IPS-18c (cell line): Measurements from ENCODE around the gene KSR2.

Experiments used
- H3K4me3 ChIP-seq: 2 replicates; pipeline ENCODE4 v1.7.0; 2013; ENCODE audit warnings: low read depth, mild to moderate bottlenecking, low read length, moderate library complexity; ENCODE audit not compliant: insufficient read depth
- H3K9me3 ChIP-seq: one replicate; pipeline ENCODE4 v1.6.1; 2013; ENCODE audit warnings: mild to moderate bottlenecking, low read length, moderate library complexity; ENCODE audit not compliant: control insufficient read depth, insufficient read depth

KSR2 gene

DNA sequence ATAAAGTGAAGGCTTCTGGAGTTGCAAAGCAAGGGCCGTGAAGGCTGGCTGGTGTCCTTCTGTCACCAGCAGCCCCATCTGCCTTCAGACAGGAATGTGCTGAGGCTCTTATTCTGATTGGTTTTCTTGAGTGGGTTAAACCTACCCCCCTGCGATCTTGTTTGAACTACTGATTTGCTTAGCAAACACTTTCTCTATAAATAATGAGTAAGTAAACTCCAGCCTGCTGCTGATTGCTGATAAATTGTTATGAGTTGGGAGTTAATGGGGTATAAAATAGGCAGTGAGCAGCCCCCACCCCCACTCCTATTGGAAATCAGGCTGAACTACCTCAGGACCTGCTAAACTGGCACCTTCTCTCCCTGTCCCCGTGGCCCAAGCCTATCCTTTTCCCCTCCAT is 461.2 kb downstream of the KSR2 start:
- no peak overlapping the region for H3K4me3 ChIP-seq
- H3K9me3 ChIP-seq, result no peaks in the 10 kb centered on the region

DNA sequence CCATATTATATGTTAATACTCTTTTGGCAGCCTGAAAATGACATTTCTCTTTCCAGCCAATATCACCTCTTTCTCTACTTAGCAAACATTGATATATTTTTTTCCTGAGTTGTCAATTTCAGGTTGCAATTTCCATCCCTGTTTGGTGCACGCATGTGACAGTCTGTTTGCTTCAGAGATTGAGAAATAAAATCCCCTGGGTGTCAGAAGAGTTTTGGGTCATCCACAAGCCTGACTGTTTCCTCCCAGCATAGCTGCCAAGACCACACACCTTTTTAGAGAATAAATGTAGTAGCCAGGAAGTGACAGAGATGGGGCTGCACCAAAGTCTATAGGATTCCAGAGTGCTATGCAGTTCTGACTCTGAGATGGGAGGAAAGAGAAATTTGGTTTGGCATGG is 462.5 kb downstream of the KSR2 start:
- Histone ChIP-seq H3K9me3 (no peaks in the 10 kb centered on the region), H3K4me3 (no peak overlapping the region)

DNA sequence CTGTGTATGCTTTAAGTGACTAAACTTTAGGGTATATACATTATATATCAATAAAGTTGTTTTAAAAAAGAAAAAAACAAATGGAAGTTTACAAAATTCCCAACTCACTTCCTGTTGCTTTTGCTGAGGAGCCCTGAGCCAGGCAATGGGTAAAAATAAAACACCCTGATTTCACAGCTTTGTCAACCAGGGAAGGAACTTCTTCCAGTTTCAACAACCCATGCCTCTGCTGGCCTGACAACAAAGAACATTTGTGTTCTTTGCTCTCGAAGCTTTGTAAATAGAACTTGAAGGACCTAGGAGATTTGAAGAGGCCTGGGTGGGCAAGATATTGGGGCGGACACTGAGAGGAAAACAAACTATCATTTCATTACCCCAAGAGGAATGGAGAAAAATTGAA is 466.2 kb downstream of the KSR2 start:
- H3K9me3 ChIP-seq, result no peaks in the 10 kb centered on the region
- H3K4me3 ChIP-seq, result no peak overlapping the region

DNA sequence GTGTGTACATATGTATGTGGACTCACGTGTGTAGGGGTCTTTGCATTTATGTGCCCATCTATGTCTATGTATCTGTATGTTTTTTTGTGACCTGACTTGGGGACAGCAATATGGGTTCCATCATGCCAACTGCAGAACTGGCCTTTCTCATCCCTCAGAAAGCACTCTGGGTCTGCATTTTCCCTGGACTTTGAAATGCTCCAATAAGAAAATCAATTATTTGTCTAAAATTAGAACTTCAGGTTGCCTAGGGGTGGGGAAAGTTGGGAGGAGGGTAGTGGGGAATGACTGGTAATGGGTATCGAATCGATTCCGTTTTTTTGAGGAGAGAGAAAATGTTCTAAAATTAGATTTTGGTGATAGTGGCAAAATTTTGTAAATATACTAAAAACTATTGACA is 466.6 kb downstream of the KSR2 start:
- Histone ChIP-seq H3K9me3 (no peaks in the 10 kb centered on the region), H3K4me3 (no peak overlapping the region)

DNA sequence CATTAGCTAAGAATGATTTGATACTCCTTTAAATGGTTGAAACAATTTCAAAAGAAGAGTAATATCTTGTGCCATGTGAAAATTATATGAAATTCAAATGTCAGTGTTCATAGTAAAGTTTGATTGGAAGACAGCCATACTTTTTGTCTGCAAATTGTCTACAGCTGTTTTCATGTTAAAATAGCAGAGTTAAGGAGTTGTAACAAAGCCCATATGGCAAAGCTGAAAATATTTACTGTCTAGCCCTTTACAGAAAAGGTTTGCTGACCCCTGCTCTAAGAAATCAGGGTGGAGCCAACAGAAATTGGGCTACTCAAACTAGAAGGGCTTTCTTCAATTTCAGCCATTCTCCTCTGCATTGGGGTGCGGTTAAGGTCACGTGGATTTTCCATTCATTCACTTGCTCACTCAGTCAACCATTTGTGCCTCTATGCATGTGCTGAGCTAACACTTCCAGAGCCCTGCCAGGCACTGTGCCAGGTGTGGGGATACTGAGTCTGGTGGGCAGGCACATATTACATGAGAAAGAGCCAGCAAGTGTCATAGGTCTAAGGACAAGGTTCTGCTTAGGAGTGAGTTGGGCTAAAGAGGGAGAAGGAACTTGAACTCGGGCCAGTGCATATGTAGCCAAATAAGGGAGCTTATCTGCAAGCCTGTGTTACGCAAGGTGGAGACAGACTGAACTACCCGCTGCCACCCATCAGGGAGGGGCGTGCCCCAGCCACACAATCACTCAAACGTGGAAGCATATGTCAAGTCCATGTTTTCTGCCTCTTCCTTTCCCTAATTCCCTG is 467.5 kb downstream of the KSR2 start:
- H3K4me3 ChIP-seq, result no peak overlapping the region
- H3K9me3 ChIP-seq, result no peaks in the 10 kb centered on the region

DNA sequence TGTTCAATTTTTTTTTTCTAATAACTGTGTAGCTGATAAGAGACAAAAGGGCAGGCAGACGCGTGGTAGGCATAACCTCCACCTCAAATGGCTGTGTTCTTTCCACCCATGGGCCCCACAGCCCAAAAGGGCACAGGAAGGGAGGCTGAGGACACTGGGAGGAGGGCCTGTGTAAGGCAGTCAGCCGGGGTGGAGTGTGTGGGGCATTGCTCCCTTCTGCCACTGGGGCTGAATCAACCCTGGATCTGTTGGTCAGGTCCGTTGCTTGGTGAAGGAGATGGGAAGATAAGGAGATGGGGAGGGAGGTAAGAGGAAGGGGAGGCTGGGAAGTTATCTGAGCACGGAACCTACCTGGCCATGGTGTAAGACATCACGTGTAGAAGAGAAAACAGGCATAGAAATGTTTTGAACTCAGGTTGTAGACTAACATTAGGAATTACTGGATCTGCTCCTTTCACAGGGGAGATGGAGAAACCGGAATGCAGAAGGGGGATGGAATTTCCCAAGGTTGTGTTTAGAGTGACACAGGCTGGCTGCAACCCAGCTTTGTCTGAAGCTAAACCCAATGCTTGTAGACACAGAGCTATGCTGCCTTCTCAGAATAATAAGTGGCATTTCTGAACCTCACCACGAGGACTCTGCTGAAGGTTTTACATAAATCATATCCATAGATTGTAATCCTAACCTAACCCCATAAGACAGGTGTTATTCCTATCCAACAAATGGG is 468.9 kb downstream of the KSR2 start:
- Histone ChIP-seq H3K9me3 (no peaks in the 10 kb centered on the region), H3K4me3 (no peak overlapping the region)

DNA sequence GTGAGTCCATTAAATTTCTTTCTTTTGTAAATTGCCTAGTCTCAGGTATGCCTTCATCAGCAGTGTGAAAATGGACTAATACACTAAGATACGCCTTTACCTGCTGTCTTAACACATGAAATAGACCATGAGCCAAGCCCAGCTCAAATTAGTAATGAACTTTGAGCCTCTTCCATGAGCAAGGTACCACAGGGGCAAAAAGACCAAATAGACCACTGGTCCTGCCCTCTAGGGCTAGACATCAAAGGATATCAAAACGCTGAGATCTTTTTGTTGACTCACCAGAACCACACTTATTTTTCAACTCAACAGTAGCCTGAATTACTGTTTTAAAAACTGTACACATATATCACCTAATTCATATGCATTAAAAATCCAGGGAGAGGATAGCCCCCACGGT is 469.9 kb downstream of the KSR2 start:
- no peak overlapping the region for H3K4me3 ChIP-seq
- H3K9me3 ChIP-seq, result no peaks in the 10 kb centered on the region

DNA sequence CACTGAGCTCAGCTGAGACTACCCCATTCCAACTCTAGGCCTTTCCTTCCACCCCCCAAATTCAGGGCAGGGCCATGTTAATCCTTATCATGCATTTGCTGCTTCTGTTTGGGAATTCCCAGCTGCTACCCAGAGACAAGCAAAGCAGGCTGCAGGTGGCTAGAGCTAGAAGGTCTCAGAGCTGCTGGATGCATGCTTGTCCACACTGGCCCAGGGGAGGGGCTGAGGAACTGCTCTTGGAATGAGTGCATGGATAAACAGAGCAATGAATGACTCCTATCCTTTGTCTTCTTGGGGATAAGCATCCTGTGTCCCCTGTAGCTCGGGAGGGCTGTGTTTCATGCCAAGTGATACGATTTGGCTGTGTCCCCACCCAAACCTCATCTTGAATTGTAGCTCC is 470.5 kb downstream of the KSR2 start:
- Histone ChIP-seq H3K9me3 (no peaks in the 10 kb centered on the region), H3K4me3 (no peak overlapping the region)

DNA sequence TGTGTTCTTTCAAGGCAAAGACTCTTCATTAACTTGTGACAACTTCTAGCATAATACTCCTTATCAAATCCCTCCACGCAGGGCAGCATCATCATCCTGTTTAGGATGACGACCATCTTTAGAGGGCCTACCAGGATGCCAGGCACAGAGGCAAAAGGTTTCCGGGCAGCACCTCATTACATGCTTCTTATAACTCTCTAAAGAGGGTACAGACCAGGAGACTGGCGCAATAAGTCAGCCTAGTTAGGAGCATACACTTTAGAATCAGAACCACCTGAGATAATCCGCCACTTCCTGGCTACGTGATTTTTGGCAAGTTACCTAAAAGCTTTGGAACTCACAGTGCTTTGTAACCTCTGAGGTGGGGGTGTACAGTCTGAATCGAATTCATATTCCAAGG is 471.4 kb downstream of the KSR2 start:
- H3K9me3 ChIP-seq, result no peaks in the 10 kb centered on the region
- H3K4me3 ChIP-seq, result no peak overlapping the region

DNA sequence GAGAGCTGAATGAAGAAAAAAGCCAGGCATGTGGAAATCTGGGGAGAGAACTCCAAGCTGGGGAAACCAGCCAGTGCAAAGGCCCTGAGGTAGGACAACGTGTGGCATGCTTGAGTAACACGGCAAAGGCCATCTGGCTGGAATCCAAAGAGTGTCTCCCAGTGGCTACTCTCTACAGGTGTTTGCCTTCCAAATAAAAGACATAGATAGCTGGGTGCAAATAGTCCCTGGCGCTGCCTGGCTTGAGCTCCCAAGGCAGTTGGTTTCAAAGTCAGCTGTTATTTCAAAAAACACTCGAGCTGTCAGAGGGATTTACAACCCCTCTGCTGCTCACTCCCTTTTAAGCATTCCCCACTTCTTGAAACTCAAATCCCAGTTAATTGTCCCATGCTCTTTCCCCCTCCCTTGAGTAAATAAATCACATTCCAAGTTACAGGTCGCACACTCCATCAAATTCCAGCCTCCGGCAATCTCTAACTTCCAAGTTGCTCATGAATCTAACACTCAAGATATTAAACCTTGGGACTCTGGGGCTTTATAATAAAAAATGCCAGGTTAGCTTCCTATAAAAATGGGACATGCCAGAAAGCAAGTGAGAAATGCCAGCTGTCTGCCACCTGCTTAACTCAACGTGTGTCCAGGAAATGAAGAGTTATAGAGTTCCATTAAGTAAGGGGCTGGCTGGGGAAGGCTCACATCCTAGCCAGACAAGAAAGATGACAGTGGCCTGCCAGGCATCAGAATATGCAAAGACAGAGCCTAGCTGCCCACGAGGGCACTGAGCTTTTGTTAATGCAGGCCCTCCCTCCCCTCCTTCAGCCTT is 473.7 kb downstream of the KSR2 start:
- Histone ChIP-seq H3K9me3 (peaks cover 2% of the 10 kb centered on the region), H3K4me3 (no peak overlapping the region)

DNA sequence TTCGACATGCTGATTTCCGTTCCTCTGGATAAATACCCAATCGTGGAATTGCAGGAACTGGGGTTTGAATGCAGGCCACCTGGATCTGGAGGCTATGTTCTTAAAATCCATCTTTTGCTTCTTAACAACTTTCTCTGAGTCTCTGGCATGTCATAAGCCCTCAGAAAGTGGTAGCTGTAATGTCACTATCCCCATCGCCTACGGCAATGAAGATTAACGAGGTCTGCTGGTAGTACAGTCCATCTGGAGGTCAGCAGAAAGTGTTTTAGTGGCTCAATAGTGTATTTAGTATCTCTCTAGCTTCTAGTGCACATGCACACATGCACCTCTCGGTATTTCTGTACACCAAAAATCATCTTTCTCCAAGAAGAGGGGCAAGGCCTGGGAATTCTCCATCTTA is 477.1 kb downstream of the KSR2 start:
- no peak overlapping the region for H3K4me3 ChIP-seq

DNA sequence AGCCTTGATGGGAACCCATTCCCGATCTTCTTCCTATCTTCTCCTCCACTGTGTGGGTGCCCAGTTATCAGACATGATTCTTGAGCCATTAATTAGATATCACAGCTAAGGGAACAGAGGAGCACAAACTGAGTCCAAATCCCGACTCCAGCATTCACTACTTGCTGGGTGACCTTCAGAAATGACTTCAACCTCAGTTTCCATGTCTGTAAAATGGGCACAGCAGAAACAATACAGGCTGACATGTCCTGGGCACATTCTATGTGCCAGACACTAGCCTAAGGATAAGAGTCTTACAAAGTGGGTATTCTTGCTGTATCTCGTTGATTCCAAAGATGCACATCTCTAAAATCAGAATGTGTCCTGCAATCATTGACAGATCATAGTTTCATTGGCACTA is 478.7 kb downstream of the KSR2 start:
- Histone ChIP-seq H3K9me3 (peaks cover 3% of the 10 kb centered on the region), H3K4me3 (no peak overlapping the region)

More for the DNA sequence above, 477.1 kb downstream of the KSR2 start:
- peaks cover 3% of the 10 kb centered on the region for H3K9me3 ChIP-seq

DNA sequence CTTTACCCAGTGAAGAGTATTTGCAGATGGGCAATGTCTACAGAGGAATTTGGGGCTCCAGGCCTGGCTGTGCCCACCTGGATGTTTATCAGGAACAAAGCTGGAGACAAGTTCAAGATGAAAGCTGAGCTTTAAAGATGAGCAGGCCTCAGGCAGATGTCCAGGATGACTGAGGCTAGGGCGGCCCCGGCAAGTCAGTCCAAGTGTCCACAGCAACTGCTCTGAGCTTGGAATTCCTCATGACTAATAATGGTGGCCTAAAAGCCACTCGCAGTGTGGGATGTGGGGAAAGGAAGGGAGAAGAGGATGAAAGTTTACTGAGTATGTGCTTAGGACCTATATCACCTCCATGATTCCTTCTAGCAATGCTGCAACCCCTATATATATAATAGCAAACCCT is 479.1 kb downstream of the KSR2 start:
- Histone ChIP-seq H3K4me3 (no peak overlapping the region), H3K9me3 (peaks cover 6% of the 10 kb centered on the region)

DNA sequence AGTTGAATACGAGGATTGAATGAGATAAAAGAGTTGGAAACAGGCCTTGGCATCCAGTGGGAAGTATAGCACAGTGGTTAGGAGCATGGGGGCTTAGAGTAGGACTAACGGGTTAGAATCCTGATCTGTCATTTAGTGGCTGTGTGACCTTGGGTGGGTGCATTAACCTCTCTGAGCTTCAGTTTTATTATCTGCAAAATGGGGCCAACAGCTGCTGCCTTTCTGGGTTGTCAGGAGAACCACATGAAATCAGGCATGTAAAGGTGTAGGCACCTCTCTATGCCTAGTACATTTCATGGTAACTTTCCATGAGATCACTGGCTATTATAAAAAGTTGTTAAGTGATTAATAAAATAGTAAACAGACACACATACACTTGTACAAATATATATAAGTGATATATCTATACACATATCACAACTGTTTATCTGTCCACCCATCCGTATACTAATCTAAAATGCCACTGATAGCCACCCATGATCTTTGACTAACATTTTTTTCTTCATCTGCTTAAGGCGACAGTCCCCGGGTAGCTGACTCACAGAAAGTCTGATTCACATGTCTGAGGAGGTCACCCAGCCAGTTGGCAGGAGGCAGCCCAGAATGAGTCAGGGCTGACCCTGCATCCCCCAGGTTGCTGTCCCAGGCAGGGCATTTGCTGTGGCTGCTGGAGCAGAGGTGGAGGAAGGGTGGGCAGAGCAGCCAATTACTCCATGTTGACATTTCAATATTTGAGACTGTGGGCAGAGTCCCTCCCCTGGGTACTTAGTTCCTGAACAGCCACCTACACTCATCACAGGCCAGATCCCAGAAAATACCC is 481.7 kb downstream of the KSR2 start:
- H3K4me3 ChIP-seq, result no peak overlapping the region
- H3K9me3 ChIP-seq, result peaks cover 6% of the 10 kb centered on the region

DNA sequence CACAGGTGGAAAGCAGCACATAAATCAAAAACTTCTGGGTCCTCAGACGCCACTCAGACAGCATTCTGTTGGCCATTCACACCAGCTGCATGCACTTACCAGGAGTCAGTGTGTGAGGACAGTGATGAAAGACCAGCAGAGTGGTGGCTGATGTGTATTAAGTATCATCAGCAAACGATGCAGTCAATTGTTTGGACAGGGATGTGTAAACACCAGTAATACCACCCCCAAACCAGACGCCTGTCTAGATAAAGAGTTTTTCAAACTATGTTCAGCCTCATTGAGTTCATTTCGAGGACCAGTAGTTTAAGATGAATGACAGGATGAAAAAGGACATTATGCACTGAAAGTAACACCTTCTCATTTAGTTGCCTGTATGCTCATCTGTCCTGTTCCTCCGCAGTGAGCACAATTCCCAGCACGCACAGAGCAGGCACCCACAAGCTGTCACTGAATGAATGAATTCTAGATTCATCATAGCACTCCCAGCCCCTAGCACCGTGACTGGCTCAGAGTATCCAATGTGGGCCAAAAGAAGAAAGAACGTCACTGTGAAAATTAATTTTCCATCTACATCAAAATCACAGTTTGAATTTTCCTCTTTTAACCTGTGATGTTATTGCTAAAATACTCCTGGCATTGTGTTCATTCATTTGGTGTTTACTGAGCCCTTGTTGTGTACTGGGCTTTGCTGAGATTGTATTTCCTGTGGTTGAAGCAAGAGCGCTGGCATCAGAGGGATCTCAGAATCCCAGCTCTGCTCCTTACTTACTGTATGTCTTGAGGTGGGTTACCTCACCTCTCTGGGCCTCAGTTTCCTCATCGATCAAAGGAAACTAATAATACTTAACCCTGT is 482.6 kb downstream of the KSR2 start:
- Histone ChIP-seq H3K9me3 (peaks cover 6% of the 10 kb centered on the region), H3K4me3 (no peak overlapping the region)

DNA sequence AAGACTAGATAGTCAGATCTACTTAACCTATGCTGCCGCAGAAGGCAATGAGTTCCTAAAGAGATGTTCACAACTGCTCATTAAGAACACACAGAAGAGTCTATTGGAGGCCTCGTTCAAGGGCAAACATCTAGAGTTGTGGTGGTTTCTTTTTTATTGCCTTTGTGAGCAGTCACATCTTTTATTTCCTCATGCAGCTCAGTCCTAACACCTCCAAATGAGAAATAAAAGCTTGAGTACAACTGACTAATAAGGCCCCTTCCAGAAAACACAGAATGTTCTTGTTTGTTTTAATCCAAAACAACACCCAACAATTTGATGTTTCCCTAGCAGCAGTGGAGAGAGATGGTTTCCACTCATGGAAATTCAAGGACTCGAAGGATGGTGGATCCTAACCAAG is 483.9 kb downstream of the KSR2 start:
- Histone ChIP-seq H3K9me3 (peaks cover 2% of the 10 kb centered on the region), H3K4me3 (no peak overlapping the region)
